Progenitor cell of endocrine pancreas (in vitro differentiated cells): Measurements from ENCODE around the gene IFIT2. TPM values are rescaled to one million over a fixed set of nuclear protein-coding genes. Genes with fewer than 3 reads are reported as not detected.

Source experiments
- DNase-seq: peaks from one replicate; pipeline ENCODE4 v3.0.0; 2021; ENCODE audit warnings: low spot score; ENCODE audit not compliant: unreplicated experiment
- H3K27ac Mint-ChIP-seq: 2 replicates; pipeline ENCODE4 v1.8.0; 2021; ENCODE audit warnings: mild to moderate bottlenecking, moderate library complexity, mixed read lengths
- H3K27me3 Mint-ChIP-seq: 2 replicates; pipeline ENCODE4 v1.8.0; 2021; ENCODE audit warnings: mixed read lengths
- H3K36me3 Mint-ChIP-seq: 2 replicates; pipeline ENCODE4 v1.8.0; 2022; ENCODE audit warnings: mixed read lengths; ENCODE audit not compliant: insufficient read depth
- H3K4me1 Mint-ChIP-seq: 2 replicates; pipeline ENCODE4 v1.8.0; 2021; ENCODE audit warnings: low read depth, mixed read lengths
- H3K4me3 Mint-ChIP-seq: 2 replicates; pipeline ENCODE4 v1.8.0; 2021; ENCODE audit warnings: low read depth, mild to moderate bottlenecking, moderate library complexity, mixed read lengths
- H3K9me3 Mint-ChIP-seq: 2 replicates; pipeline ENCODE4 v1.8.0; 2021; ENCODE audit warnings: low read depth, mixed read lengths
- total RNA-seq: library from RNA; stranded (reverse); gene quantifications from 2 replicates; pipeline ENCODE4 v1.2.1, GENCODE V29; 2021
- TF ChIP-seq, protein P1 (sequence below): fragments of 200-600 bp; sonication (generic); IDR thresholded peaks from one replicate; pipeline ENCODE4 v1.5.0; 2021; ENCODE audit warnings: antibody characterized with exemption, mild to moderate bottlenecking; ENCODE audit not compliant: unreplicated experiment

Gene IFIT2
- total RNA-seq, 1 donor from 2014 or later: not detected

DNA sequence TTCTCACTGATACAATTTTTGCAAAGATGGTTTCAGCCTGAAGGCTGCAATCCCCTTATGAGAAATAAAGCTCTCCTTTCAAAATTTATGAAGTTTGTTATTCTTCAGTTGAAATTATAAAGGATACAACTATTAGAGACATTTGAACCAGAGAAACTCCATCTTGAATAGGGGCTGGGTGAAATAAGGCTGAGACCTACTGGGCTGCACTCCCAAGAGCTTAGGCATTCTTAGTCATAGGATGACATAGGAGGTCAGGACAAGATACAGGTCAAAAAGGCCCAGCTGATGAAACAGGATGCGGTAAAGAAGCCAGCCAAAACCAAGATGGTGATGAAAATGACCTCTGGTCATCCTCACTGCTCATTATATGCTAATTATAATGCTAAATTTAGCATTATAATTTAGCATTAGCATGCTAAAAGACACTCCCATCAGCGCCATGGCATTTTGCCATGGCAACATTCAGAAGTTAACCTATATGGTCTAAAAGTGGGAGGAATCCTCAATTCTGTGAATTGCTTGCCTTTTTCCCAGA lies 53.6 kb downstream of the IFIT2 start:
- no peaks in the 10 kb centered on the region for H3K27me3 Mint-ChIP-seq
- no peak overlapping the region for H3K27ac Mint-ChIP-seq

DNA sequence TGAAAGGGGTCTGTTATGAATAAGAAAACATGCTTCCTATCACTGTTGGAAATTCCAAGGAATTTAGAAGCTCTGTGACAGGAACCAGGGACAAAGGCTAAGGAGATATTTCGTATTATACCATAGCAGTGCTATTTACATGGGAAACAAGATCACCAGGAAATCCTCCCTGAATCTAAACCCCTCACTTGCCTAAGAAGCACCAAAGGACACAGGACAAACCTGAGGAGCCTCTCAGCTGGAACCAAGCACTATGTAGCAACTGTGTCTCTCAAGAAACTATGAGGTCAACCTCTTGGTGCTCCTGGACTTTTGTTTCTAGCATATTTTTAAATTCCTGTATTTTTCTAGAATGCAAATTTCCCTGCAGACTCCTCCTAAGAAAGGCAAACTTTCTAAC lies 55.2 kb downstream of the IFIT2 start:
- Mint-ChIP-seq H3K4me1 (peaks cover 19% of the 10 kb centered on the region), H3K36me3 (peaks cover 7% of the 10 kb centered on the region), H3K9me3 (peaks cover 9% of the 10 kb centered on the region), H3K27me3 (no peaks in the 10 kb centered on the region), H3K4me3 (no peak overlapping the region), H3K27ac (no peak overlapping the region)
- TF ChIP-seq, protein P1, sequence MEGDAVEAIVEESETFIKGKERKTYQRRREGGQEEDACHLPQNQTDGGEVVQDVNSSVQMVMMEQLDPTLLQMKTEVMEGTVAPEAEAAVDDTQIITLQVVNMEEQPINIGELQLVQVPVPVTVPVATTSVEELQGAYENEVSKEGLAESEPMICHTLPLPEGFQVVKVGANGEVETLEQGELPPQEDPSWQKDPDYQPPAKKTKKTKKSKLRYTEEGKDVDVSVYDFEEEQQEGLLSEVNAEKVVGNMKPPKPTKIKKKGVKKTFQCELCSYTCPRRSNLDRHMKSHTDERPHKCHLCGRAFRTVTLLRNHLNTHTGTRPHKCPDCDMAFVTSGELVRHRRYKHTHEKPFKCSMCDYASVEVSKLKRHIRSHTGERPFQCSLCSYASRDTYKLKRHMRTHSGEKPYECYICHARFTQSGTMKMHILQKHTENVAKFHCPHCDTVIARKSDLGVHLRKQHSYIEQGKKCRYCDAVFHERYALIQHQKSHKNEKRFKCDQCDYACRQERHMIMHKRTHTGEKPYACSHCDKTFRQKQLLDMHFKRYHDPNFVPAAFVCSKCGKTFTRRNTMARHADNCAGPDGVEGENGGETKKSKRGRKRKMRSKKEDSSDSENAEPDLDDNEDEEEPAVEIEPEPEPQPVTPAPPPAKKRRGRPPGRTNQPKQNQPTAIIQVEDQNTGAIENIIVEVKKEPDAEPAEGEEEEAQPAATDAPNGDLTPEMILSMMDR: no peak
- no peak for DNase-seq

More for the DNA sequence above, 53.6 kb downstream of the IFIT2 start:
- no peak for DNase-seq
- Mint-ChIP-seq H3K9me3 (peaks cover 9% of the 10 kb centered on the region), H3K4me1 (peaks cover 33% of the 10 kb centered on the region), H3K36me3 (peaks cover 7% of the 10 kb centered on the region), H3K4me3 (no peak overlapping the region)
- TF ChIP-seq, protein P1: no peak

DNA sequence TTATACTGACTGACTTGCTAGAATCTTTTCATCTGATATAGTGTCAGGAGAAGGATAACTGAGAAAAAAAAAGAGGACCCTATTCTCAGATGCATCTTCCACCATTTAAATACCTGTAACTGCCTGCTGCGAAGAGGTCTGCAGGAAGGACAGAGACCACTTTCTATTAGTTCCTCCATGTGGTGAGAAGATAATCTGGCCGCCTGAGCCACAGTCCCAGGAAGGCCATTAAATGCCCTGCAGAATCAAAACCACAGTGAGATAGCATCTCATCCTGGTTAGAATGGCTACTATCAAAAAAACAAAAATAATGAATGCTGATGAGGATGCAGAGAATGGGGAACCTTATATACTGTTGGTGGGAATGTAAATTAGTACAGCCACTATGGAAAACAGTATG lies 56.1 kb downstream of the IFIT2 start:
- H3K4me3 Mint-ChIP-seq: no peak overlapping the region
- DNase-seq: no peak
- H3K36me3 Mint-ChIP-seq: peaks cover 7% of the 10 kb centered on the region
- H3K27ac Mint-ChIP-seq: no peak overlapping the region
- H3K4me1 Mint-ChIP-seq: peaks cover 10% of the 10 kb centered on the region
- H3K27me3 Mint-ChIP-seq: no peaks in the 10 kb centered on the region
- TF ChIP-seq, protein P1: no peak
- peaks cover 9% of the 10 kb centered on the region for H3K9me3 Mint-ChIP-seq

Other genes starting within 250 kb of the IFIT2 start
- not detected in 2 replicates for gene CH25H, start 94.7 kb upstream of the IFIT2 start, total RNA-seq
- gene LIPA, start 50.3 kb upstream of the IFIT2 start, total RNA-seq: 17.0 and 19.5 TPM in 2 replicates
- 0.16 TPM in 1 of 2 replicates, not detected in the other for gene IFIT3, start 26.0 kb downstream of the IFIT2 start, total RNA-seq
- gene IFIT1B, start 76.0 kb downstream of the IFIT2 start, total RNA-seq: not detected in 2 replicates
- gene IFIT1, start 90.6 kb downstream of the IFIT2 start, total RNA-seq: 0.20 and 0.34 TPM in 2 replicates
- 6.0 and 6.2 TPM in 2 replicates for gene IFIT5, start 112.5 kb downstream of the IFIT2 start, total RNA-seq
- gene SLC16A12, start 233.5 kb downstream of the IFIT2 start, total RNA-seq: 16.1 and 20.6 TPM in 2 replicates